ENCODE measurements around the gene NFKB1. TPM values are rescaled to one million over a fixed set of nuclear protein-coding genes. Genes with fewer than 3 reads are reported as not detected.

Gene NFKB1
- total RNA-seq, 4 donors from 2014 or later = 31.6 to 42.1 (median 39.7) TPM

DNA sequence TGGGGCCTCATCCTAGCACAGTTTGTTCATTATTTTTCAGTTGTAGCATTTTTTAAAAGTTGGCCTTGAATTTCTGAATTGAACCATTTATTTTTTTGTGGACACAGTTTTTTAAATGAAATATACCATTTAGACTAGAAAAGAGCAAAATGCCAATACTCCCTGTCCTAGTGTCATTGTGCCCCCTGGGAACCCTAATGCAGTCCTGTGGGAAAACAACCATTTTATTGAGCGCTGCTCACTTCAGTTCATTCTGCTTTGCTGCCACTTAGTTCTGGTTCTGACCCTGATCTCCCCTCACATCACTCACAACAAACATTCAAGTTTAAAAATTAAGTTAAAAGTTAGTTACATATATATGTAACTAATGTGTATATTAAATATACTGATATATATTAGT, 5.4 kb downstream of the NFKB1 start:
- no peak for DNase-seq (ENCODE audit: extremely low spot score)
- no peak overlapping the region for H3K27ac ChIP-seq (replicated peaks in 1 of 4)
- peaks cover 27 to 52% (median 49%) of the 10 kb centered on the region in 4 donors for H3K4me1 ChIP-seq
- no peaks in the 10 kb centered on the region for H3K36me3 ChIP-seq
- H3K4me3 ChIP-seq = no peak overlapping the region
- no peaks in the 10 kb centered on the region for H3K9me3 ChIP-seq
- 91% methylated on average over 1 of the region's 1 CpG for WGBS
- intact Hi-C loops (cut with DNase I) = loop anchor here (10.0 kb wide), 1 partner anchor 162 kb away; the partner anchor contains the start of gene SLC39A8
- H3K27me3 ChIP-seq = no peaks in the 10 kb centered on the region
- TF ChIP-seq, protein P1, sequence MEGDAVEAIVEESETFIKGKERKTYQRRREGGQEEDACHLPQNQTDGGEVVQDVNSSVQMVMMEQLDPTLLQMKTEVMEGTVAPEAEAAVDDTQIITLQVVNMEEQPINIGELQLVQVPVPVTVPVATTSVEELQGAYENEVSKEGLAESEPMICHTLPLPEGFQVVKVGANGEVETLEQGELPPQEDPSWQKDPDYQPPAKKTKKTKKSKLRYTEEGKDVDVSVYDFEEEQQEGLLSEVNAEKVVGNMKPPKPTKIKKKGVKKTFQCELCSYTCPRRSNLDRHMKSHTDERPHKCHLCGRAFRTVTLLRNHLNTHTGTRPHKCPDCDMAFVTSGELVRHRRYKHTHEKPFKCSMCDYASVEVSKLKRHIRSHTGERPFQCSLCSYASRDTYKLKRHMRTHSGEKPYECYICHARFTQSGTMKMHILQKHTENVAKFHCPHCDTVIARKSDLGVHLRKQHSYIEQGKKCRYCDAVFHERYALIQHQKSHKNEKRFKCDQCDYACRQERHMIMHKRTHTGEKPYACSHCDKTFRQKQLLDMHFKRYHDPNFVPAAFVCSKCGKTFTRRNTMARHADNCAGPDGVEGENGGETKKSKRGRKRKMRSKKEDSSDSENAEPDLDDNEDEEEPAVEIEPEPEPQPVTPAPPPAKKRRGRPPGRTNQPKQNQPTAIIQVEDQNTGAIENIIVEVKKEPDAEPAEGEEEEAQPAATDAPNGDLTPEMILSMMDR (IDR thresholded peaks at IDR 0.05) = no peak

DNA sequence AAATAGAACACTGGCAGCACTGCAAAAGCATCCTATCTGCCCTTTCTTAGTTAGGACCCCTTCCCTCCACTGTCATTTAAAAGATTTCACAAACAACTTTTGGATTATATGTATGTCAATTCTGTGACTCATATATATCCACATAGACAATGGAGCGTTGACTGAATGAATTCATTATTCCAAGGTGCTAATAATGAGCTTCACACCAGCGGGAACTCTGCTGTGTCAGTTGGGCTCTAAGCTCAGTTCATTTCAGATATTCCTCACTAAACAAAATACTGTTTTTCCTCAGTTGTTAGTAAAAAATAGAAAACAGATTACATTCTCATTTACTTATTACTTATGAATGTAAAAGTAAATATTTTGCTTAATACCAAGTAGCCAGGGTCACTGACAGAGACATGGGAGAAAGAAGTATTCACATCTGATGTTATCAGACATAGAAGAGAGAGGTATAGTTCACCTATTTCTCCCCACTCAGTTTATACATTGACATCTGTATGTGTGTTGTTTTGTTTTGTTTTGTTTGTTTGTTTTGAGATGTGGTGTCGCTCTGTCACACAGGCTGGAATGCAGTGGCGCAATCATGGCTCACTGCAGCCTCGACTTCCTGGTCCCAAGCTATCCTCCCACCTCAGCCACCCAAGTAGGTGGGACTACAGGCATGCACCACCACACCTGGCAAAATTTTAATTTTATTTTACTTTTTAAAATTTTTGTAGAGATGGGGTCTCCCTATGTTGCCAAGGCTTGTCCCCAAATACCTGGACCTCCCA, 10.9 kb downstream of the NFKB1 start:
- Histone ChIP-seq H3K4me1 (peaks cover 6 to 20% (median 9%) of the 10 kb centered on the region in 4 donors), H3K27me3 (no peaks in the 10 kb centered on the region), H3K27ac (replicated peaks in 1 of 4) (no peak overlapping the region), H3K9me3 (no peaks in the 10 kb centered on the region), H3K4me3 (no peak overlapping the region), H3K36me3 (no peaks in the 10 kb centered on the region)
- 98% methylated on average over 5 of the region's 5 CpGs for WGBS
- intact Hi-C loops (cut with DNase I) = no loop called here
- TF ChIP-seq, protein P1 (IDR thresholded peaks at IDR 0.05) = no peak
- no peak for DNase-seq (ENCODE audit: extremely low spot score)

DNA sequence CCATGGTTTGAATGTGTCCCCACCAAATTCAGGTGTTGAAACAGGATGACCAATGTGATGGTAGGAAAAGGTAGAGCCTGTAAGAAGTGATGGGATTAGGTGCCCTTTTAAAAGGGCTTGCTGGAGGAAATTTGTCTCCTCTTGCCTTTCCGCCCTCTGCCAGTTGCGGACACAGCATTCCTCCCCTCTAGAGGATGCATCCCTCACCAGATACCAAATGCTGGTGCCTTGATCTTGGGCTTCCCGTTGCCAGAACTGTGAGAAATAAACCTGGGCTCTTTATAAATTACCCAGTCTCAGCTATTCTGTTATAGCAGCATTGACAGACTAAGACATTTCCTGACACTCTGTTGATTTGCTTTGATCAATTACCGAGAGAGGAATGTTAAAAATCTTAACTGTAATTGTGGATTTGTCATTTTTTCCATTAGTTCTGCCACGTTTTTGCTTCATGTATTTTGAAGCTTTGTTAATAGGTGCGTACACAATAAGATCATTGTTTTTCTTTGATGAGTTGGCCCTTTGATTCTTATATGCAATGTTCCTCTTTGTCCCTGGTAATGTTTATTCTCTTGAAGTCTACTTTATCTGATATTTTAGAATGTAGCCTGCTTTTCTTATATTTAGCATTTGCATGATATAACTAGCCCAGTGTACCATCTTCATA, 13.3 kb downstream of the NFKB1 start:
- peaks cover 15 to 25% (median 18%) of the 10 kb centered on the region in 4 donors for H3K4me1 ChIP-seq
- H3K27me3 ChIP-seq = no peaks in the 10 kb centered on the region

DNA sequence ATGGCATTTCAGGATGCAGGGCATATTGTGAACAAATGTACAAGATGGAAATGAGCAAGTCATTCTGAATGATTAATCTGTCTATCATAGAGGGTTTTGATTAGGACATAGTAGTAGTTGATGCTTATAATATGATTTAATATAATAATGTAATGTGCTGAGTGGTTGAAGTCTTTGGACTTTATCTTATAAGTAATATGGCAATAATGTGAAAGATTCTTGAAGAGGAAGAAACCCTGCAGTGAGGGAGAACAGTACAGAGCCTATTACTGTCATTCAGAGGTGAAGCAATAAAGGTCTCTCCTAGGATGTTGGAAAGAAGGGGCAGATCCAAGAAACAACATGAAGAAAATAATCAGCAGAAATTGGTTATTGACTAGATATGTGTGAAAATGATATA, 16.6 kb downstream of the NFKB1 start:
- no peak overlapping the region for H3K4me3 ChIP-seq
- peaks cover 15 to 38% (median 30%) of the 10 kb centered on the region in 4 donors for H3K4me1 ChIP-seq
- TF ChIP-seq EP300 (IDR thresholded peaks at IDR 0.05) (no peak), POLR2A (IDR thresholded peaks at IDR 0.05; ENCODE audit: low read depth) (no peak), POLR2AphosphoS5 (IDR thresholded peaks at IDR 0.05) (no peak)
- TF ChIP-seq, protein P1 (IDR thresholded peaks at IDR 0.05) = no peak
- H3K36me3 ChIP-seq = no peaks in the 10 kb centered on the region
- no peak overlapping the region for H3K27ac ChIP-seq (replicated peaks in 1 of 4)
- no peak for DNase-seq (ENCODE audit: extremely low spot score)
- no peaks in the 10 kb centered on the region for H3K27me3 ChIP-seq
- intact Hi-C loops (cut with DNase I) = no loop called here
- no peaks in the 10 kb centered on the region for H3K9me3 ChIP-seq

More for the DNA sequence above, 13.3 kb downstream of the NFKB1 start:
- TF ChIP-seq POLR2A (IDR thresholded peaks at IDR 0.05; ENCODE audit: low read depth) (no peak), POLR2AphosphoS5 (IDR thresholded peaks at IDR 0.05) (no peak), EP300 (IDR thresholded peaks at IDR 0.05) (no peak)
- TF ChIP-seq, protein P1 (IDR thresholded peaks at IDR 0.05) = no peak
- no peaks in the 10 kb centered on the region for H3K9me3 ChIP-seq
- no peak for DNase-seq (ENCODE audit: extremely low spot score)
- WGBS = 78% methylated on average over 6 of the region's 6 CpGs
- H3K4me3 ChIP-seq = no peak overlapping the region
- intact Hi-C loops (cut with DNase I) = no loop called here
- H3K27ac ChIP-seq (replicated peaks in 1 of 4) = no peak overlapping the region
- H3K36me3 ChIP-seq = no peaks in the 10 kb centered on the region

Measured in esophagus muscularis mucosa (tissue), 4 donors.